Stimulated activated CD4-positive, alpha-beta T cell treated with anti-CD3 and anti-CD28 coated beads, Interleukin-1b, Interleukin-23, amount 100 ng/mL, for 4 hours (primary cell): ENCODE results near the gene MACROD2.
"Not testable (repeated sequence)": the region's sequence is repeated elsewhere in the genome, so short reads cannot be mapped to it uniquely, and the experiment has no call there.

Experiments used
- DNase-seq, 2 donors: peaks; one replicate each; pipeline ENCODE4 v3.0.0-alpha.2; 2020; ENCODE audit warnings: low read depth in 2 of 2

The MACROD2 gene

DNA sequence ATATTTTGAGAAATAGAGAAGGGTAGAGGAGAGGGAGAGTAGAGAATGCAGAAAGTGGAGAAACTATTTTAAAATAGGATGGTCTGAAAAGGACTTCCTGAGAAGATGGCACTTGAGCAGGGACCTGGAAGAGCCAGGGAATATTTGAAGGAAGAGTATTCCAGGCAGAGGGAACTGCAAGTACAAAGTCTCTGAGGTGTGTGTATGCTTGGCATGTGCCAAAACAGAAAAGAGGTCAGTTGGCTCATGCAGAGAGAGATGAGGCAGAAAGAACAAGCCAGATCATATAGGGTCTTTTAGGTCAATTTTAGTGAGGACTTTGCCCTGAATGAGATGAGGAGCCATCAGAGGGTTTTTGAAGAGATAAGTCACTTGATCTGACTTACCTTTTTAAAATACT is 196.2 kb downstream of the MACROD2 start:
- DNase-seq = no peak

GRCh38 chr20:14193443-14193842 is 198.1 kb downstream of the MACROD2 start:
- DNase-seq = no peak

- no peak for DNase-seq
Measured at GRCh38 chr20:14193885-14194284, 198.6 kb downstream of the MACROD2 start.

GRCh38 chr20:14197097-14197496 is 201.8 kb downstream of the MACROD2 start:
- DNase-seq = no peak

- no peak for DNase-seq
Measured at GRCh38 chr20:14198416-14198815, 203.1 kb downstream of the MACROD2 start.

DNA sequence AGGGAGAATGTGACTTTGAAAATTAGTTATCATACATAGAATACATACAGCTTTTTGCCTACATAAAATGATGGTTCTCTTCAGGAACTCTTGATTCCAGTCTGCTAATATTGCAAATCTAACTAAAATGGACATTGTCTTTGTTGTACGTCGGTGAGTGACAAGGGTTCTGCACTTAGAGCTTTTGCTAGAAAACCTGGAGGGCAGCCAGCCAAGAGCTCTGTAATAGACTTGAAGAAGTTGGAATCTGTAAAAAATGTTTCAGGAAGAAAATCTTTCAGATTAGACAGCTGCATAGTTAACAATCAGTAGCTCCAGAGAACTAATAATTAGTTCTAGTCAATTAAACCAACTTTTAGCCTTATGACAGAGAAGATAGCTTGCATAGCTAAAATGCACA is 203.8 kb downstream of the MACROD2 start:
- DNase-seq = no peak

DNA sequence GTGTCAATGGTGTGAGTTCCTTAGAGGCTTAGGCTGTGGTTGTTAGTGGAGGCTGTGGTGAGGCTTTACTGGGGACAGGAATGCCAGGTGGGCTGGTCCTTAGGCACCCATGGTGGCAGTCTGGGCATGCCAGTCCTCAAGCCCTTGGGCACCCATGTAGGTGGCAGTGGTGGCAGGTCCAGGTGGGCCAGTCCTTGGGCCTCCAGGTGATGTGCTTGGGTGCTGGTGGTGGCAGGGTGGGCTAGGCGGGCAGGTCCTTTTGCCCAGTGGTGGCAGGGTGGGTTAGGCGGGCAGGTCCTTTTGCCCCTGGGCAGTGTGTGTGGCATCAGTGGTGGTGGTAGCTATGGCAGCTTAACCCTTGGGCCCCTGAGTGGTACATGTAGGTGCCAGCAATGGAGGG is 208.3 kb downstream of the MACROD2 start:
- DNase-seq = no peak

- no peak for DNase-seq
Measured at GRCh38 chr20:14207591-14207990, 212.3 kb downstream of the MACROD2 start.

DNA sequence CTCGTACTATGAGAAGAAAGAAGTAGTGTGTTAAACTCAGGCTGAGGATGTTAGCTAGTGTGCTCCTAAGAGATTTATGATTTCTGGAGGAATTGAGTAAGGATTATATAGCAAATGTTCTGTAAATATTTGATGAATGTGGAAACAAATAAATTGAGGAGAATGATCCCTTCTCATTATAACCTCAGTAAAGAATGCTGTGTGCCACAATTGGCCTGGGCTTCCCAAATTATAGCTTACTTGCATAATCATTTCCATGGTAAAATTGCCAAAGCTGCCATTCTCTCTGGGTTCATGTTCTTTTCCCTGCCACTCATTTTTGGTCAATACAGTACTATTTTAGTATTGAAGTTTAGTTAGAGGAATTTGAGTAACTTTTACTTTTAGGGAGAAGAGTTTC is 213.6 kb downstream of the MACROD2 start:
- DNase-seq = no peak

- DNase-seq = no peak
Measured at GRCh38 chr20:14210146-14210545, 214.8 kb downstream of the MACROD2 start.

GRCh38 chr20:14214046-14214445 is 218.7 kb downstream of the MACROD2 start:
- no peak for DNase-seq

DNA sequence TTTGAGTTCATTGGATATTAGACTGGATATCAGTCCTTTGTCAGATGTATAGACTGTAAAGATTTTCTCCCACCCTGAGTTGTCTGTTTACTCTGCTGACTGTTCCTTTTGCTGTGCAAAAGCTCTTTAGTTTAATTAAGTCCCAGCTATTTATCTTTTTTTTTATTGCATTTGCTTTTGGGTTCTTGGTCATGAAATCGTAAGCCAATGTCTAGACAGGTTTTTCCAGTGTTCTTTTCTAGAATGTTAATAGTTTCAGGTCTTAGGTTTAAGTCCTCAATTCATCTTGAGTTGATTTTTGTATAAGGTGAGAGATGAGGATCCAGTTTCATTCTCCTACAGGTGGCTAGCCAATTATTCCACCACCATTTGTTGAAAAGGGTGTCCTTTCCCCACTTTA is 220.6 kb downstream of the MACROD2 start:
- not testable (repeated sequence) for DNase-seq

- DNase-seq = no peak
Measured at GRCh38 chr20:14219801-14220461, 224.6 kb downstream of the MACROD2 start.

DNA sequence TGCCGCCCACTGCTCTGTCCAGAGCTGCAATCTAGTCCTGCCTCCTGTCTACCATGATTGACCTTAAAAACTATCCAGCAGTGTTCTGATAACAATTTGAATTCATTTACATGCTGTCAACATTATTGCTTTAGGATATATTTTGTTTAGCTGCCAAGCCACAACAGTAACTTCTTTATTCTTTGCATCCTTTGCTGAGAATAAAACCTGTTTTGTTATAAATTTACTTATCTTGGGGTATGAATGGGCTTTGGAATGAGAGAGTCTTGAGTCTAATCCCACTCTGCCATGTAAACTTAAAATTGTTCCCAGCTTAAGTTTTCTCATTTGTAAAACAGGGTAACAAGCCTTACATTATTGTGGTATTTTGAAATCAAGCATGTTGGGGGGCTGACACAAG is 225.7 kb downstream of the MACROD2 start:
- DNase-seq = no peak

- no peak for DNase-seq
Measured at GRCh38 chr20:14223806-14224205, 228.5 kb downstream of the MACROD2 start.

DNA sequence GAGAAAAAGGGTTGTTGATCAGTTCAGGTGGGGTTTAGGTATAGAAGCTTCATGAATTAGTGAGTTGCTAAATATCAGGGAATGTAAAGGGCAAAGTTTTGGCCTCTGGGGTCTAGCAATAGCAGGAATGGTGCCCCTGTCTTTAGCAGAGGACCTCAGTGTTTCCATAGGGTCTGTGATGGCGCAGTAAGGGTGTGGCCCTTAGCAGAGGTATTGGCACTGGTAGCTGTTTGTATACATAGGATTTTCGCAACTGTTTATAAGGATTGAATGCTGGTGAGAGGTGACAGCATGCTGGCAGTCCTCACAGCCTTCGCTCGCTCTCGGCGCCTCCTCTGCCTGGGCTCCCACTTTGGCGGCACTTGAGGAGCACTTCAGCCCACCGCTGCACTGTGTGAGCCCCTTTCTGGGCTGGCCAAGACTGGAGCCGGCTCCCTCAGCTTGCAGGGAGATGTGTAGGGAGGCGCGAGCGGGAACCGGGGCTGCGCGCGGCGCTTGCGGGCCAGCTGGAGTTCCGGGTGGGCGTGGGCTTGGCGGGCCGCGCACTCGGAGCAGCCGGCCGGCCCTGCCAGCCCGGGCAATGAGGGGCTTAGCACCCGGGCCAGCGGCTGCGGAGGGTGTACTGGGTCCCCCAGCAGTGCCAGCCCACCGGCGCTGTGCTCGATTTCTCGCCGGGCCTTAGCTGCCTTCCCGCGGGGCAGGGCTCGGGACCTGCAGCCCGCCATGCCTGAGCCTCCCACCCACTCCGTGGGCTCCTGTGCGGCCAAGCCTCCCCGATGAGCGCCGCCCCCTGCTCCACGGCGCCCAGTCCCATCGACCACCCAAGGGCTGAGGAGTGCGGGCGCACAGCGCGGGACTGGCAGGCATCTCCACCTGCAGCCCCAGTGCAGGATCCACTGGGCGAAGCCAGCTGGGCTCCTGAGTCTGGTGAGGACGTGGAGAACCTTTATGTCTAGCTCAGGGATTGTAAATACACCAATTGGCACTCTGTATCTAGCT is 231.0 kb downstream of the MACROD2 start:
- DNase-seq = not testable (repeated sequence)

DNA sequence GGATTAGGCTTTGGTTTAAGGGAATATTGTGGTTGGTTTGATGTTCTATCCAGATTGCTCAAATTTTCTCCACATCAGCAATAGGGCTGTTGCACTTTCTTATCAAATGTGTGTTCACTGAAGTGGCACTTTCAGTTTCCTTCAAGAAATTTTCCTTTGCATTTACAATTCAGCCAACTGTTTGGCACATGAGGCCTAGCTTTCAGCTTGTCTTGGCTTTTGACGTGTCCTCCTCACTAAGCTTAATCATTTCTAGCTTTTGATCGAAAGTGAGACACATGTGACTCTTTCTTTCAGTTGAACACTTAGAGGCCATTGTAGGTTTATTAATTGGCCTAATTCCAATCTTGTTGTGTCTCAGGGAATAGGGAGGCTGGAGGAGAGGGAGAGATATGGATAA is 237.3 kb downstream of the MACROD2 start:
- DNase-seq = no peak

DNA sequence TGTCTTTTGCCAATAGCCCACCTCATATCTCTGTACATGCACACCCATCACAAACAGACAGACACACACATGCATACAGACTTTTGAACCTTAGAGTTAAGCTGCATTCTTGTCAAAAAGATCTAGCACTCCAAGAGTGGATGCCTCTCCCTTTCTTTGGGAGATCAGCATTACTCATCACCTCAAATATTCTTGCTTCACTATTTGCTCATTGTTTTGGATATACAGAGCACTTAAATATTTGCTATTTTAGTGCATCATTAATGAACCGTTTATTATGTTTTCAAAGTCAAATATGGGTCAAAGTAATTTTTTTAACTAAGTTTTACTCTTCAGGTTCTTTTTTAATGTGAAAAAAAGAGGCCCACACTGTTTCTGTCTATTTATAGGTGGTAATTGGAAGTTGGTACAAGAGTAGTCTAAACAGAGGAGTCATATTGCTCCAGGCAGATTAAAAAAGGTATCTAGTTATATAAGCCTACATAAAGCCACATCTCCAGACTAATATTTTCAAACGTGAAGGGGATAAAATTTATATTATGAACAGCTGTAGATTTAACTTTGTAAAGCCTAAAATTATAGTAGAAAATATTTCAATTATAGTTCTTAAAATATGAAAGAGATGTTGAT is 239.5 kb downstream of the MACROD2 start:
- DNase-seq = no peak

DNA sequence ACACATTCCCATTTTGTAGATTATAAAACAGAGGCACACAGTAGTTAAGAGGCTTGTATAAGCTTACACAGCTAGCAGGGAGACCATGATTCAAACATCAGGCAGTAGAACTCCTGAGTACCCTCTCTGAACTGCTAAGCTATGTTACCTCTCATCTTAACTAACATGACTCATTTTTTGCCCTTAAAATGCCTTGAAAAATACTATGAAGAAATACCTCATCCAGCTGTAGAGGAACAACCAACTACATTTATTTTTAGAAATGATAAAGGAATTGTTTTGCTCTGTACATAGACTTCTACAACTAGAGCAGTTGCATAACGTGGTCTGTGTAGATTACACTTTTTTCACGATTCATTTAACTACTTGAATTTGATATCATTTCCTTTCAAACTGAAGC is 240.0 kb downstream of the MACROD2 start:
- DNase-seq = no peak

DNA sequence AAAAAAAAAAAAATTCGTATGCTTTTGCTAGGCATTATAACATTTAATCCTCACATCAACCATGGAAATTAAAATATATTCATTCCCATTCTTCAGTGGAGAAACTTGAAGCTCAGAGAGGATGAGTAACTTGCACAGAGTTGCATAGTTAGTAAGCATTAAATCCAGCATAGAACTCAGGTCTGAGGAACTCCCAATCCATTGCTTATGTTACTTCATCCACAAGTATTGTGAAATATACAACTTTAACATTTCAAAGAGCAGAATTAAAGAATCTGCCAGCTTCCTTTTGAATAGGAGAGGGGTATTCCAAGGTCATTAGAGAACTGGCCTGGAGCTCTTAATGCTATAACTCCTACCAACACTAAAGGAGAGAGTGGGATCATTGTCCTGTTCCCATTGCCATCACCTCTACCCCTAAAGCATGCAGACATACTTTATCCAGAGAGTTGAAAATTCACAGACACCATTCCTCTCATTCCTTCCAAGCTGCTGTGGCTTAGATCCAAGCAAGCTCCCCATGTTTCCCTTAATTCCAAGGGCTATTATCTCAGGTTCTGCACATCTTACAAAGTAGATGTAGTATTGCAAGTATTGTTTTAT is 250.2 kb downstream of the MACROD2 start:
- no peak for DNase-seq

- DNase-seq = no peak
Measured at GRCh38 chr20:14259689-14260088, 264.4 kb downstream of the MACROD2 start.

DNA sequence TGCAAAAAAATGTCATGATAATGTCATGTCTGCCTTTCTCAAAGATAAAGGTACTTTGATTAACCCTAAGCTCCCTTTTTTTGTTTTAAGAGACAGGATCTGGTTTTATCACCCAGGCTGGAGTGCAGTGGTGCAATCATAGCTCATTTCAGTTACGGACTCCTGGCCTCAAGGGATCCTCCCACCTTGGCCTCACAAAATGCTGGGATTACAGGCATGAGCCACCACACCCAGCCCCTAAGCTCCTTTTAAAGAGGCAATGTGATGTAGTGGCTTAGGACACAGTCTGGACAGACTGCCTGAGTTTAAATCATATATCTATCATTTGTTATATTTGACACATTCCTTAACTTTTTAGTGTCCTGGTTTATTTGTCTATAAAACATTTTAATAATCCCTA is 265.1 kb downstream of the MACROD2 start:
- DNase-seq = no peak
